HG02798 (cell line): ENCODE measurements around the gene BMPER.

Experiments used
- ATAC-seq: cut with Tn5 transposase; IDR thresholded peaks from one replicate; pipeline ENCODE4 v1.9.1; 2021; ENCODE audit warnings: mild to moderate bottlenecking; ENCODE audit not compliant: unreplicated experiment, poor library complexity

Gene BMPER

DNA sequence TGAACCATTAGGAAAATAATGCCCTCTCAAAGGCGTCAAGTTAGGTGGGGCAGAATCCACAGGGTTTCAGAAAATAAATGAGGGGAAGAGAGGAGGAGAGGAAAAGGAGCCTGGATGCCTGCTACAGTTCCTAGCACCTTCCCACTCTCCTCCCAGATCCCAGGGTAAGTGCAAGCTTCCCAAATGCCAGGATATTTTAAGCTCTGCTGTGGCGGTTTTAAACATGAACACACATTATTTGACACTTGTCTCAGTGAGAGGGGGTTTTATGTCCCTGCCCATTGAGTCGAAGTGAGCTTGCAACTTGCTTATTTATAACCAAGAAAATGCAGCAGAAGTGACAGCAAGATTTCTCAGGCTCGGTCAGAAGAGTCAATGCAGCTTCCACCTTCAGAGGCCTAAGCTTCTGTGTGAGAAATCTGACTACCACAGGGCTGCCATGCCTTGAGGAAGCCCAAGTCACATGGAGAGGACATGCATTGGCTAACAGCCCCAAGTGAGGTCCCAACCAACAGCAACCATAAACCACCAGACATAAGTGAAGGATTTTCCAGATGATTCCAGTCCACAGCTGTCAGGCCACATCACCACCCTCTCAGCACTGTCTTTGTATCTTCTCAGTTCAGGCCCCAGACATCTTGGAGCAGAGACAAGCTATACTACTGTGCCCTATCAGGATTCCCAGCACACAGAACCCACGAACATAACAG lies 17.9 kb upstream of the BMPER start:
- no peak for ATAC-seq

DNA sequence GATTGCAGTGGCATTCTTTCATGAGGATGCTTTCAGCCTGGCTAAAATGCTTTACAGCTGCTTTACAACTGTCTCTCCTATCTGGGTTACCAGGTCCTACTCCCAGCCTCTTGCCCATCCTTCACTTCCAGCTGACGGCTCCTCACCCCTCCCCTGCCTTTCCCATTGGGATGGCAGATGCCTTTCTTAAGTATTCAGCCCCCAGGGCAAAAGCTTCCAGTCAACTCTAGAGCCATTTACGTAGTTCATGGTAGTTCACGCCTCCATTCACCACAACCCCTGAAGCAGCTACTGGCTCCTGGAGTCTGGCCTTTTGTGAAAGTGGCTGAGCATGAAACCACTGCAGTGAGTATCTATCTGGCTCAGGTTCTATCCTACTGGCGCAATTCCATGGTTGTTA lies 17.2 kb upstream of the BMPER start:
- ATAC-seq = no peak

DNA sequence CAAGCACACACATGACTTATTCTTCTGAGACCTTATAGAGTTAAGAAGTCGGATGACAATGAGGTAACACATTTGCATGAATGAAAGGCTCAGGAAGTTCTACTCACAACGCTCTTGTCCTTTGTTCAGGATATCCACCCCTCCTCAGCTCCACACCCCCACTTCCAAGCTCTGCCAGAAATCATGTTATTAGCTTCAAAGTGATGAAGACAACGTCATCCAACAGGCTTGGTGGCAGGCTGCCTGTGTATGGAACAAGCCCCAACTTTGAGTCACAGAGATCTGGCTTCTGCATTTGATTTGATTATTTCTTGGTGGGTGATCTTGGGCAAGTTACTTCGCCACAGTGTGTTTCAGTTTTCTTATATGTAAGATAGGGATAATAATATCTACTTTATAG lies 12.4 kb upstream of the BMPER start:
- ATAC-seq = no peak

- ATAC-seq = no peak
Observed at GRCh38 chr7:33893377-33893776, 12.0 kb upstream of the BMPER start.

- peak; percentile 100 for ATAC-seq
Observed at GRCh38 chr7:33895025-33895804, 10.1 kb upstream of the BMPER start.

DNA sequence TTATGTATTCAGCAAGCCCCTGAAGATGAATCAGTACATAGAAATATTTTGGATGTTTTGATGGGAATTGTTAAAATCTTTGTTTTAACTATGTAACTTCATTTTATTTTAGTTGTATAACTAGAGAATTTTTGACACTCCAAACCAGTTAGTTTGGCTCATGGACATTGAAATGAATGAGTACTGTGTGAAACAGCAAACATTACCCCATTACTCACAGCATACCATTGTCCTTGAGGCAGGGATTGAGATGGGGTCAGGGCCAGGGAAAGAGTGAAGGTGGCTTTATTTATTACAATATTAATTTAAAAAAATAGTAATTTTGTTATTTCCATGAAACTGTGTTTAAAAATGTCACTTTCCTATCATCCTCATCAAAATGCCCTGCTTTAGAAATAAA lies 4.8 kb upstream of the BMPER start:
- no peak for ATAC-seq

DNA sequence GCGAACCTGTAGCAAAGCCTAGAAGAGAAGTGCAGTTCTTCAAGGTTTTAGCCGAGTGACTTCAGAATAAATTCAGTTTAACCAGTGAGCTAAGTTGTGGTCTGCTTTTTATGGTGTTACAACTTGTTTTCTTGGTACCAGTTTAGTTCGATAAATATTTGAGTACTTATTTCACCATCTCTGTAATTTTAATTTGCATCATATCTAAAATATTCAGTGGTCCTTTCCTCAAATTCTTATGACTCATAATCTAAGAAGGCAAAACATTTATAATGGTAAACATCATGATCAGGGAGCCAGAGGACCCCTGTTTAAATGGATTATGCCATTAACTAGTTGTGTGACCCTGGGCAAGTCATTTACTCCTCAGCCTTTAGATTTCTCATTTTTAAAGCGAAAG lies 4.1 kb upstream of the BMPER start:
- ATAC-seq = no peak

DNA sequence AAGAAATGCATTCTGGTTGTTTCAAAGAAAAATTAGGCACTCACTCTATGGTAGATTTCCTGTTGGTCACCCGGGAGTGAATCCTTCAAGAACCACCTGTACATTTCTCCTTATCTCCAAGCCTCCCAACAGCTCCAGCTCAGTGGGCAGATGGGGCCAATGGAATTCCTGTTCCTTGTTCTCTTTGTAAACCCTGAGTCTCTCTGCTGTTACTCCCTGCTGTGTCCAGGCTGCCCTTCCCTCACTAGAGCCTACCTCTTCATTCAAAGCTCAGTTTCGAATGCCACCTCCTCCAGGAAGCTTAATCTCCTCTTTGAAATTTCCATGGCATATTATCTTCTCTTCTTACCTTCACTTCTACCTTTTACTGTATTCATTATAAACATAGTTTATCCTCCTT lies 3.5 kb upstream of the BMPER start:
- ATAC-seq = no peak

- ATAC-seq = no peak
Observed at GRCh38 chr7:33902746-33903145, 2.6 kb upstream of the BMPER start.

GRCh38 chr7:33903791-33904680 lies 1.3 kb upstream of the BMPER start:
- peak; percentile 30 for ATAC-seq

- ATAC-seq = peak; percentile 41
Observed at GRCh38 chr7:33904681-33905388, 504 bp upstream of the BMPER start.

GRCh38 chr7:33906697-33907096 lies 1.4 kb downstream of the BMPER start:
- ATAC-seq = no peak

GRCh38 chr7:33907625-33908024 lies 2.3 kb downstream of the BMPER start:
- no peak for ATAC-seq

- no peak for ATAC-seq
Observed at GRCh38 chr7:33909318-33909717, 4.0 kb downstream of the BMPER start.

- no peak for ATAC-seq
Observed at GRCh38 chr7:33909755-33910154, 4.4 kb downstream of the BMPER start.

DNA sequence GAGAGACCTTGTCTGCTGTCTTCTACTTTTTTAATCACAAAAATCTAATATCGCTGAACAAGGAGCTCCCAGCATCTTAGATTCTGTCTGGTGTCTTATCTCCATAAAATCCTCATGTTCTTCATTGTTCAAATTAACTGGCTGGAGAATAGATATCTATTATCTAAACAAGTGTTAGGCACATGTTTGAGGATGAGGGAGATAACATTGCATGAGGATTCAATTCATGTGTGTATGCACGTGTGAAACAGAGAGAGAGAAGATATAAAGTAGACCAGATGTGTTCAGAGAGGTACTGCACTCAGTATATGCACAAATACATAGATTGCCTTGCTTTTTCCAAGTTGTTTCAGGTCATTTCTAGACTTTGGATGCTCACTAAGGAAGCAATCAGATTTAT lies 5.4 kb downstream of the BMPER start:
- no peak for ATAC-seq

DNA sequence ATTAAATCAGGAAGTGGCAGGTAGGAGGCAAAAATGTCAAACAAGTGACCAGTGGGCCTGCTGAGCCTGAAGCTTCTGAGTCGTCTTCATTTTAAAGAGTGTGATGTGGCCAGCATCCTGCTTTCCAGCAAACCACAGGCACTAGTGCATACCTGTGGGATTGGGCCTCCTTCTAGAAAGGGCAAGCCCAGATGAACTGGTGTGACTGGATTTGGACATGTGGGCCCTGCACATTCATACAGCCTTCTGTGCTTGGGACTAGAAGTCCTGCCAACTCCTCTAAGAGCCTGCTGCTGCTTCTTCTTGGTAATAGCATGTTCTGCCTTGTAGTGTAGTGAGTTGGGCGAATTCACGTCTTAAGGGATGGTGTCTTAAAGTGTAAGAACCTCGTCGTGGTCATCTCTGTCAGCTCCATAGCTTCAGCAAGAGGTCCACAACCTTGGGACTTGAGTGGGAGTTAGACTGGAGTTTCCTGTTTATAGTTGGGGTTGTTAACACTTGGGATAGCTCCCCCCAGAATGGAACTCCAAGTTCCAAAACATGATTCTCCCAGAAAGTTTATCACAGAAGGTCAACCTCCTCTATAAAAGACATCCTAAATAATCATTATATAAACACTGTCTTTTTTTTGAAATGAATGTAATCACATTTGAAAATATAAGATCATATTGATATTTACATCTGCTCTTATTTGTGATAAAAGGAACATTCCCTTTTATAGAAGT lies 11.2 kb downstream of the BMPER start:
- no peak for ATAC-seq

DNA sequence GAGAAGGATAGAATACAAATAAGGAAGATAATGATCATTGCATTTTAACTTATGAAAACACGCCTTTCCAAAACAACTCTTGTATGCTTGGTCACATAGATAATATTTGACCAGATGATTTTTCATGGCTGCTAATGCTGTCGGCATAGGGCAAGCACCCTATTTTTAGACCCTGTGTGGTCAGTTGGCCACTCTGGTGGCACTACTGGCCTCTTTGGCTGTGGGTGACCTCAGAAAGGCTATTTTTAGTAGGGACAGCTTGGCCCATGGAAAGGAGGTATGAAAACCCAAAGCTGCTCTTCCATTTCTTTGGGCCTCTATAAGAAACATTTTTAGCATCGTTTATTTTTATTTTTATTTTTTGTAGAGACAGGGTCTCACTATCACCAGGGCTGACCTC lies 12.3 kb downstream of the BMPER start:
- ATAC-seq = no peak

DNA sequence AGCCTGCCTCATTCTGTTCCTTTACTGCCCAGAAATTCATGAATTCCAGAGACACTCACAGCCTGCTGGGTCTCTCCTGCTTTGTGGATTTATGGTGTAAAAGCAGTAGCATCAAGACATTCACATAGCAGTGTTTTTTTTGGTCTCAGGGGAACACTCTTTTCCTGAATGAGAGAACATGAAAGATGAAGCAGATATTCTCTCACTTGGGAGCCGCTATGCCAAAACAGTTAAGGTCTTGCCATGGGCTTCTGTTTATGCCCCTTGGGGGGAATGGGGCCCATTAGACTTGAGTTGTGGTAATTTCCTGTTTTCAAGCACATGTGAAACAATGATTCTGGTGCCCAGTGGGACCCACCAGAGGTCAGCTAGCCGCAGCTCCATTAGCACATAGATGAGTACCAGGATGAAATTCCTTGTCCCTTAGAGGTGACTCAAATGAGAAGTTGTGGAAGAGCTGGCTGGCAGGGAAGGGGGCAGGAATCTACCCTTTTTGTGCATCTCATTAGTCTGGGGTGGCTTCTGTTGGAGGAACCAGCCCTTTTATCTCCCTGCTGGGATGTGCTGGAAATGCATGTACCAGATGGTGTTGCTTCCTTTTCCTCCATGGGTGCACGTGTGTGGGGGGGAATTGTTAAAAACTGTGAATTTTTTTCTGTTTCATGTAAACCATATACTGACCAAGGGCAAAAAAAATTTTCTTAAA lies 13.3 kb downstream of the BMPER start:
- ATAC-seq = no peak
